AG04450 (cell line): ENCODE measurements around the gene PSMA4. TPM values are rescaled to one million over a fixed set of nuclear protein-coding genes. Genes with fewer than 3 reads are reported as not detected.
A peak's percentile ranks its signal among the peaks of the same experiment; 100 is the strongest.
"Not testable (repeated sequence)": the region's sequence is repeated elsewhere in the genome, so short reads cannot be mapped to it uniquely, and the experiment has no call there.

Experiments
- CTCF ChIA-PET: fragments of 300-600, 350-600 bp; formaldehyde crosslinking; extraction: SDS; loops from one replicate; lab custom pipeline; 2022; ENCODE audit warnings: antibody characterized with exemption, inconsistent platforms; lab: Charles Lee
- POLR2A ChIA-PET: fragments of 350-600 bp; formaldehyde crosslinking; extraction: SDS; loops from one replicate; lab custom pipeline; 2021; ENCODE audit warnings: antibody characterized with exemption, inconsistent platforms; lab: Yijun Ruan, JAX
- DNase-seq: peaks from one replicate; pipeline ENCODE4 v3.0.0-alpha.2; 2011; ENCODE audit warnings: low read depth, low spot score
- H3K27ac ChIP-seq: one replicate; pipeline ENCODE4 v1.5.1; 2012; ENCODE audit warnings: low read depth, low read length, control low read depth
- H3K27me3 ChIP-seq: one replicate; pipeline ENCODE4 v1.6.0; 2012; ENCODE audit warnings: low read length; ENCODE audit not compliant: control insufficient read depth, insufficient read depth
- H3K4me3 ChIP-seq: 2 replicates; pipeline ENCODE4 v1.5.1; 2011; ENCODE audit warnings: mild to moderate bottlenecking, low read depth, low read length, control low read depth
- H3K9me3 ChIP-seq: 2 replicates; pipeline ENCODE4 v1.5.1; 2012; ENCODE audit warnings: low read length; ENCODE audit not compliant: control insufficient read depth, insufficient read depth
- CTCF ChIP-seq: IDR thresholded peaks from 2 replicates; pipeline ENCODE4 v1.5.1; 2011; ENCODE audit warnings: low read depth, low read length, control low read depth, inconsistent platforms
- polyA plus RNA-seq: library from polyadenylated mRNA; depleted of rRNA; stranded (reverse); fragments of >200 nt; gene quantifications from 2 replicates; pipeline ENCODE4 v1.2.3, GENCODE V29; 2011

The PSMA4 gene
- polyA plus RNA-seq, 1 experiment = 395 TPM

GRCh38 chr15:78538358-78538757 lies 1.9 kb upstream of the PSMA4 start:
- CTCF ChIA-PET = no interaction called here
- H3K27ac ChIP-seq = no peak overlapping the region
- H3K27me3 ChIP-seq = no peaks in the 10 kb centered on the region
- POLR2A ChIA-PET = no interaction called here
- H3K9me3 ChIP-seq = no peaks in the 10 kb centered on the region; the same call in 1 of the 2 replicates
- no peak for TF ChIP-seq CTCF
- H3K4me3 ChIP-seq = no peak overlapping the region
- DNase-seq = no peak

- not testable (repeated sequence) for H3K9me3 ChIP-seq, DNase-seq, H3K27me3 ChIP-seq
- peak overlapping the region; percentile 89 for H3K27ac ChIP-seq
- peak overlapping the region; percentile 90 for H3K4me3 ChIP-seq
- ChIA-PET CTCF (interaction anchor here (0.9 to 1.2 kb wide), 3 partner anchors 9 to 26 kb away, joined by 3 to 4 read pairs (median 3); no protein-coding TSS in a partner anchor), POLR2A (interaction anchor here (0.6 to 1.4 kb wide), 9 partner anchors 9 to 532 kb away, joined by 3 to 13 read pairs (median 3); partner anchors contain the start of gene IREB2)
Measured at GRCh38 chr15:78539464-78540140, 642 bp upstream of the PSMA4 start.

GRCh38 chr15:78540871-78541743 lies 863 bp downstream of the PSMA4 start:
- no peaks in the 10 kb centered on the region; the same call in 1 of the 2 replicates for H3K9me3 ChIP-seq
- CTCF ChIA-PET = interaction anchor here (0.5 to 1.2 kb wide), 4 partner anchors 9 to 829 kb away, joined by 3 to 4 read pairs (median 3); partner anchors contain the start of gene SKIC8
- POLR2A ChIA-PET = interaction anchor here (1.1 to 1.7 kb wide), 2 partner anchors 11 to 24 kb away, joined by 4 to 12 read pairs; partner anchors contain the start of gene CHRNA5
- H3K4me3 ChIP-seq = peak overlapping the region; percentile 90
- DNase-seq = no peak
- no peaks in the 10 kb centered on the region for H3K27me3 ChIP-seq
- peak overlapping the region; percentile 70 for H3K27ac ChIP-seq
- TF ChIP-seq CTCF = no peak

- no peaks in the 10 kb centered on the region for H3K27me3 ChIP-seq
- no peak overlapping the region for H3K27ac ChIP-seq
- TF ChIP-seq CTCF = no peak
- ChIA-PET POLR2A (interaction anchor here (1.7 kb wide), 1 partner anchor 24 kb away, joined by 12 read pairs; the partner anchor contains the start of gene CHRNA5), CTCF (interaction anchor here (0.5 kb wide), 1 partner anchor 829 kb away, joined by 3 read pairs; no protein-coding TSS in a partner anchor)
- DNase-seq = no peak
- H3K9me3 ChIP-seq = no peaks in the 10 kb centered on the region; the same call in 1 of the 2 replicates
- peak overlapping the region; percentile 90 for H3K4me3 ChIP-seq
Measured at GRCh38 chr15:78541744-78542034, 1.4 kb downstream of the PSMA4 start.

- no peak overlapping the region for H3K27ac ChIP-seq
- ChIA-PET CTCF (no interaction called here), POLR2A (no interaction called here)
- no peak for DNase-seq
- H3K9me3 ChIP-seq = no peaks in the 10 kb centered on the region; the same call in 1 of the 2 replicates
- no peak for TF ChIP-seq CTCF
- H3K27me3 ChIP-seq = no peaks in the 10 kb centered on the region
- H3K4me3 ChIP-seq = no peak overlapping the region
Measured at GRCh38 chr15:78542647-78543046, 2.4 kb downstream of the PSMA4 start.
